ENCODE results near the gene ANO4.
"Not testable (repeated sequence)": the region's sequence is repeated elsewhere in the genome, so short reads cannot be mapped to it uniquely, and the experiment has no call there.

ANO4 gene

DNA sequence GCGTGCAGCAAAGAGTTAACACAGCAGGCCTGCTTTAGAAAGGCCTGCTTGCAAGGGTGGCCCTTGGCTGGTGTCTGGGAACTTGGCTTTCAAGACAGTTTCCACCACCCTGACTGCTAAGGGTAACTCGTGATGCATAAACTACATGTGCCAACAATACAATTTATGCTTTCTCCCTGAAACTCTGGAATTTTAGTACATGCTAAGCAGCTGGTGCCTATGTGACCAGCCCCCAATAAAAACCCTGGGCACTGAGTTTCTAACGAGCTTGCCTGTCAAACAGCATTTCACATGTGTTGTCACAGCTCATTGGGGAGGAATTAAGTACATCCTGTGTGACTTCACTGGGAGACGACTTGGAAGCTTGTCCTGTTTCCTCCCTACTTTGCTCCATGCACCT lies 282.3 kb downstream of the ANO4 start:
- no peak for TF ChIP-seq ZNF274 (IDR thresholded peaks at IDR 0.05; ENCODE audit: low read depth, low read length)
- no peak for TF ChIP-seq YY1 (IDR thresholded peaks at IDR 0.05; ENCODE audit: insufficient read depth, insufficient read length)
- no peak for TF ChIP-seq SUZ12 (IDR thresholded peaks at IDR 0.05; ENCODE audit: extremely low read depth, insufficient read depth, insufficient read length)

DNA sequence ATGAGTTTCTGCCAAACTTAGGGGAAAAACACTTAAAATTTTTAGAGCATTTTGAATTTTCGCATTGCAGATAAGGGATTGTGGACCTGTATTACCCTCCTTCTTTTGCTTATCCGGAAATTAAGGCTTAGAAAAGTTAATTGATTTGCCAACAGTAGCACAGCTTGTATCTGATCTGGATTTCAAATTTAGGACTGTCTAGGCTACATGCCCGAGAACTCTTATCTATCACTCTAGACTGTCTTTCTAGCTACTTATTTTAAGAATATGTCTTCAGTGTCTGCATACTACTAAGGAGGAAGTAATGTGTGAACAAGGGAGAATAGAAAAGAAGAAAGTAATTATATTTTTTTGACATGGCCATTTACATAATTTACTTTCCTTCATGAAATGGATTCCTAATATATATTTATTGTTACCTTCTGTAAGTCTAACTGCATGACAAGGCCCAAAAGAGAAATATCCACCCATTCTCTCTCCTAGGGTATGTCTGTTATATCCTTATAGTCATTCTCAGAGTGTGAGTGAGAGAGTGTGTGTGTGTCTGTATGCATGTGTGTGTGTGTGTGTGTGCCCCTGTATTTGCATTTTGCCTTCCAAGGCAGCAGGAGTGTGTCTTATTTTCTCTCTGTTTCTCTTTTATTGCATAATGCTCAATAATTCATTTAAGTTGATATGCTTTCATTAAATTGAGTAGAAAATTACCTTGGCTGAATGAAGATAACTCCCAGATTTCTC lies 283.4 kb downstream of the ANO4 start:
- no peaks in the 10 kb centered on the region for H3K9me3 ChIP-seq (ENCODE audit: insufficient read depth, low read length)
- DNase-seq (ENCODE audit: low read depth, low spot score) = no peak
- no peaks in the 10 kb centered on the region for H3K36me3 ChIP-seq (ENCODE audit: insufficient read depth, insufficient read length, low read length)
- H3K4me1 ChIP-seq (ENCODE audit: insufficient read depth, insufficient read length) = peaks cover 3% of the 10 kb centered on the region
- H3K9ac ChIP-seq (ENCODE audit: insufficient read length, low read depth) = no peak overlapping the region
- TF ChIP-seq YY1 (IDR thresholded peaks at IDR 0.05; ENCODE audit: insufficient read depth, insufficient read length) = no peak
- TF ChIP-seq SUZ12 (IDR thresholded peaks at IDR 0.05; ENCODE audit: extremely low read depth, insufficient read depth, insufficient read length) = no peak
- TF ChIP-seq ZNF274 (IDR thresholded peaks at IDR 0.05; ENCODE audit: low read depth, low read length) = no peak
- no peaks in the 10 kb centered on the region for H3K27me3 ChIP-seq (ENCODE audit: insufficient read depth, insufficient read length)
- H3K4me3 ChIP-seq (ENCODE audit: insufficient read length, low read depth) = no peak overlapping the region

More for the DNA sequence above, 282.3 kb downstream of the ANO4 start:
- H3K9ac ChIP-seq (ENCODE audit: insufficient read length, low read depth) = no peak overlapping the region
- peaks cover 3% of the 10 kb centered on the region for H3K4me1 ChIP-seq (ENCODE audit: insufficient read depth, insufficient read length)
- no peaks in the 10 kb centered on the region for H3K27me3 ChIP-seq (ENCODE audit: insufficient read depth, insufficient read length)
- H3K4me3 ChIP-seq (ENCODE audit: insufficient read length, low read depth) = no peak overlapping the region
- peaks cover 2% of the 10 kb centered on the region; the same call in 1 of the 2 replicates for H3K9me3 ChIP-seq (ENCODE audit: insufficient read depth, low read length)
- DNase-seq (ENCODE audit: low read depth, low spot score) = no peak
- no peaks in the 10 kb centered on the region for H3K36me3 ChIP-seq (ENCODE audit: insufficient read depth, insufficient read length, low read length)

DNA sequence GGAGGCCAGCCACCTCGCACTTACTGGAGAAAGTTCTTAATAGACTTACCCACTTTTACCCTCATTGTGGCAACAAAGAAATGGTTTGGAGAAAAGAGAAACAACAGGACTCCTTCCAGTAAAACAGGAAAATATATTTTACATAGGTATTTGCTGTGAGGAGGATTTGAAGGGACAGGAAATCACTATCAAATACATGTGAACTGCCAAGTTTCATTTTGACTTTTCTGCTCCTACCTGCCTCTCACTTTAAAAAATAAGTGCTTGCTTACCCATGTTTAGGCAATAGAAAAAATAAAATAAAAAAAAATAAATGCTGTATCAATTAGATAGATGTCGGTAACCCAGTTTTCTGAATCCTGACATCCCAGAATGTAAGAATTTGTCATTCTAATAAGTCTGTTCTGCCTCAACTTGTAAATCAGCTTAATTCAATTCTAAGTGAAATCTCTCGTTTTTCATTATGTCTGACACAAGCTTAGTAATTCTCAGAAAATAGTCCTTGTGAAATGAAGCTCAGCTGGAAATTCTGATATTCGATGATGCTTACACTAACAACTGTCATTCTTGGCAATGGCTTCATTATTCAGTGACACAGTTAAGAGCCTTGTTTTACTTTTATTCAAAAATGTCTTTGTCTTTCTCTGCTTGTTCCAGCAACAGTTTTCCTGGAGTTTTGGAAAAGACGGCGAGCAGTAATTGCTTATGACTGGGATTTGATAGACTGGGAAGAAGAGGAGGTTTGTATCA lies 284.1 kb downstream of the ANO4 start:
- H3K9ac ChIP-seq (ENCODE audit: insufficient read length, low read depth) = no peak overlapping the region
- TF ChIP-seq YY1 (IDR thresholded peaks at IDR 0.05; ENCODE audit: insufficient read depth, insufficient read length) = no peak
- TF ChIP-seq ZNF274 (IDR thresholded peaks at IDR 0.05; ENCODE audit: low read depth, low read length) = no peak
- TF ChIP-seq SUZ12 (IDR thresholded peaks at IDR 0.05; ENCODE audit: extremely low read depth, insufficient read depth, insufficient read length) = no peak
- H3K4me1 ChIP-seq (ENCODE audit: insufficient read depth, insufficient read length) = peaks cover 3% of the 10 kb centered on the region
- no peaks in the 10 kb centered on the region for H3K36me3 ChIP-seq (ENCODE audit: insufficient read depth, insufficient read length, low read length)
- no peaks in the 10 kb centered on the region for H3K9me3 ChIP-seq (ENCODE audit: insufficient read depth, low read length)
- DNase-seq (ENCODE audit: low read depth, low spot score) = no peak
- no peak overlapping the region for H3K4me3 ChIP-seq (ENCODE audit: insufficient read length, low read depth)
- H3K27me3 ChIP-seq (ENCODE audit: insufficient read depth, insufficient read length) = no peaks in the 10 kb centered on the region

DNA sequence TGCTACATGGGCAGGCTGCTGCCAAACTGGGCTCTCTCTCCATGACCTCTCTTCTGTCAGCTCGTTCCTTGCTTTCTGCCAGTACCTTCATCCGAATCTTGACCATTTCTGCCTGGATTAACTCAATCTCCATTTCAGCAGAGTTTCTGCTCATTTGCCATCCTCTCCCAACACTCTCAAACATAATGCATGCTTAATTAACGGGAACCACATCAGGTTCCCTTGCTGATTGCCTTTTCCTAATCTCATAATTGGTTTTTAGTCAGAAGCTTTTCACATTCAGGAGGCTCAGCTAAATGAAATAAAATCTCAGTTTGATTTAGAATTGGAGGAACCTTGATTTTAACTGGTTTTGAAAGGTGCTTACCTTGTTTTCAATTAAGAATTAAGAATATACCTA lies 288.1 kb downstream of the ANO4 start:
- no peaks in the 10 kb centered on the region for H3K4me1 ChIP-seq (ENCODE audit: insufficient read depth, insufficient read length)
- no peaks in the 10 kb centered on the region for H3K36me3 ChIP-seq (ENCODE audit: insufficient read depth, insufficient read length, low read length)
- no peak overlapping the region for H3K4me3 ChIP-seq (ENCODE audit: insufficient read length, low read depth)
- DNase-seq (ENCODE audit: low read depth, low spot score) = no peak
- TF ChIP-seq YY1 (IDR thresholded peaks at IDR 0.05; ENCODE audit: insufficient read depth, insufficient read length) (no peak), ZNF274 (IDR thresholded peaks at IDR 0.05; ENCODE audit: low read depth, low read length) (no peak), SUZ12 (IDR thresholded peaks at IDR 0.05; ENCODE audit: extremely low read depth, insufficient read depth, insufficient read length) (no peak)
- H3K27me3 ChIP-seq (ENCODE audit: insufficient read depth, insufficient read length) = no peaks in the 10 kb centered on the region
- no peaks in the 10 kb centered on the region for H3K9me3 ChIP-seq (ENCODE audit: insufficient read depth, low read length)
- H3K9ac ChIP-seq (ENCODE audit: insufficient read length, low read depth) = no peak overlapping the region

DNA sequence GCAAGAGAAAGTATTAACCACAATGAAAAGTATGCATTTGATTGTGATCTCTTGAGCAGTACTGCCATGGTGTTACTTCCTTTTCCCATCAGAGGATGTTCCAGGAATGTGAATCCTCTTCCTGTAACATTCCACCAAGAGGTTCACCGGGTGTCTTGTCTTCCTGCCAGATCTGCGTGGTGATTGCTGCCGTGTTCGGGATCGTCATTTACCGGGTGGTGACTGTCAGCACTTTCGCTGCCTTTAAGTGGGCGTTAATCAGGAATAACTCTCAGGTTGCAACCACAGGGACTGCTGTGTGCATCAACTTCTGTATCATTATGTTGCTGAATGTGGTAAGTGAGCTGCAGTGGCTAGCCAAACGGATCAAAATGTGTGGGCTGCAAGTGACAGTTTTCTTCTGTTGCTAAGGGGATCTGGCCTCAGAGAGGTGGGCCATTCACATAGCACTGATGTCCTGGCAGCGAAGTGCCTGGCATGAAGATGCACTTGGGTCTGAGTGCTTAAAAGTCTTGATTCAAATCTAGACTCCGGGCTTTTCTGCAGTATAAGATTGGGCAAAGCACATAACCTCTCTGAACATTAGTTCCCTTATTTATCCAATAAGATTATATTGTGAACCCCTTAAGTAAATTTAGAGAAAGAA lies 292.0 kb downstream of the ANO4 start:
- TF ChIP-seq ZNF274 (IDR thresholded peaks at IDR 0.05; ENCODE audit: low read depth, low read length) (no peak), SUZ12 (IDR thresholded peaks at IDR 0.05; ENCODE audit: extremely low read depth, insufficient read depth, insufficient read length) (no peak), YY1 (IDR thresholded peaks at IDR 0.05; ENCODE audit: insufficient read depth, insufficient read length) (no peak)
- no peak overlapping the region for H3K9ac ChIP-seq (ENCODE audit: insufficient read length, low read depth)

DNA sequence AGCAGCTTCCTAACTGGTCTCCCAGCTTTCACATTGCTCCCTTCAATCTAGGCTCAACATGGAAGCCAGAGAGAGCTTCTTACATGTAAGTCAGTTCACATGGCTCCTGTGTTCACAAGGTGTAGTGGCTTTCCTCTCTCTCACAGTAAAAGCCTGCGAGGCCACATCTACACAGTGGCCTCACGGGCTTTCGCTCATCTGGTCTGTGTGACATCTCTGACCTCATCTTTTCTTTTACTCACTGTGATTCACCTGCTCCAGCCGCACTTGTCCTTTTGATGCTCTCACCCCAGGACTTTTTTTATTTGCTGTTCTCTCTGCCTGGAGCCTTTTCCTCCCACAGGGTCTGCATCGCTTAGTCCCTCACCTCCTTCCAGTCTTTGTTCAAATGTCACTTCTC lies 293.3 kb downstream of the ANO4 start:
- Histone ChIP-seq H3K9ac (ENCODE audit: insufficient read length, low read depth) (no peak overlapping the region), H3K4me3 (ENCODE audit: insufficient read length, low read depth) (no peak overlapping the region), H3K36me3 (ENCODE audit: insufficient read depth, insufficient read length, low read length) (no peaks in the 10 kb centered on the region), H3K27me3 (ENCODE audit: insufficient read depth, insufficient read length) (no peaks in the 10 kb centered on the region), H3K4me1 (ENCODE audit: insufficient read depth, insufficient read length) (no peaks in the 10 kb centered on the region), H3K9me3 (ENCODE audit: insufficient read depth, low read length) (no peaks in the 10 kb centered on the region)
- no peak for DNase-seq (ENCODE audit: low read depth, low spot score)
- no peak for TF ChIP-seq SUZ12 (IDR thresholded peaks at IDR 0.05; ENCODE audit: extremely low read depth, insufficient read depth, insufficient read length)

More for the DNA sequence above, 292.0 kb downstream of the ANO4 start:
- Histone ChIP-seq H3K9me3 (ENCODE audit: insufficient read depth, low read length) (no peaks in the 10 kb centered on the region), H3K4me1 (ENCODE audit: insufficient read depth, insufficient read length) (no peaks in the 10 kb centered on the region), H3K27me3 (ENCODE audit: insufficient read depth, insufficient read length) (no peaks in the 10 kb centered on the region), H3K4me3 (ENCODE audit: insufficient read length, low read depth) (no peak overlapping the region), H3K36me3 (ENCODE audit: insufficient read depth, insufficient read length, low read length) (no peaks in the 10 kb centered on the region)
- DNase-seq (ENCODE audit: low read depth, low spot score) = no peak

DNA sequence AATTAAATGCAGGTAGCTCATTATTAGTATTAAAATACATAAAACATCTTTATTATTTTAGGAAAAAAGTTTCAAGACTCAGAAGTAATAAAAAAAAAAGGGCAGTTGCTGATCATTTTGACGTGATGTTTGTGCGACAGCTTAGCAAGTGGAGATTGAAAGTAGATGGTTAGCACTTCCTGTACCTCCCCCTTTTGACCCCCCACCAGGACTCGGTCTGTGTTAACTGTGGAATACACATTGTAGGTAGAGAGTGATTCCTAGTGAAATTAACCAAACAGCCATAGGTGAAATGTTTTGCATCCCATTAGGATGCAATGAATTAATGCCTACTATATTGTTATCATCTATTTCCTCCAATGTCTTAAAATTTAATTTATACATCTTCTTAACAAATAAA lies 294.7 kb downstream of the ANO4 start:
- no peak for DNase-seq (ENCODE audit: low read depth, low spot score)
- TF ChIP-seq SUZ12 (IDR thresholded peaks at IDR 0.05; ENCODE audit: extremely low read depth, insufficient read depth, insufficient read length) (no peak), ZNF274 (IDR thresholded peaks at IDR 0.05; ENCODE audit: low read depth, low read length) (no peak), YY1 (IDR thresholded peaks at IDR 0.05; ENCODE audit: insufficient read depth, insufficient read length) (no peak)
- H3K9me3 ChIP-seq (ENCODE audit: insufficient read depth, low read length) = no peaks in the 10 kb centered on the region

DNA sequence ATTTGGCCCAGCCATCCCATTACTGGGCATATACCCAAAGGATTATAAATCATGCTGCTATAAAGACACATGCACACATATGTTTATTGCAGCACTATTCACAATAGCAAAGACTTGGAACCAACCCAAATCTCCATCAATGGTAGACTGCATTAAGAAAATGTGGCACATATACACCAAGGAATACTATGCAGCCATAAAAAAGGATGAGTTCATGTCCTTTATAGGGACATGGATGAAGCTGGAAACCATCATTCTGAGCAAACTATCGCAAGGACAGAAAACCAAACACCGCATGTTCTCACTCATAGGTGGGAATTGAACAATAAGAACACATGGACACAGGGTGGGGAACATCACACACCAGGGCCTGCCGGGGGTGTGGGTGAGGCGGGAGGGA lies 295.6 kb downstream of the ANO4 start:
- H3K27me3 ChIP-seq (ENCODE audit: insufficient read depth, insufficient read length); H3K4me3 ChIP-seq (ENCODE audit: insufficient read length, low read depth); H3K4me1 ChIP-seq (ENCODE audit: insufficient read depth, insufficient read length); H3K9ac ChIP-seq (ENCODE audit: insufficient read length, low read depth); DNase-seq (ENCODE audit: low read depth, low spot score); H3K36me3 ChIP-seq (ENCODE audit: insufficient read depth, insufficient read length, low read length); H3K9me3 ChIP-seq (ENCODE audit: insufficient read depth, low read length): not testable (repeated sequence)

More for the DNA sequence above, 294.7 kb downstream of the ANO4 start:
- H3K4me1 ChIP-seq (ENCODE audit: insufficient read depth, insufficient read length) = no peaks in the 10 kb centered on the region
- H3K36me3 ChIP-seq (ENCODE audit: insufficient read depth, insufficient read length, low read length) = no peaks in the 10 kb centered on the region
- no peak overlapping the region for H3K9ac ChIP-seq (ENCODE audit: insufficient read length, low read depth)
- no peaks in the 10 kb centered on the region for H3K27me3 ChIP-seq (ENCODE audit: insufficient read depth, insufficient read length)
- no peak overlapping the region for H3K4me3 ChIP-seq (ENCODE audit: insufficient read length, low read depth)

Measured in NT2/D1 (cell line).